ENCODE data around the gene SNRNP40.

The SNRNP40 gene

GRCh38 chr1:31215065-31215570, 81.5 kb downstream of the SNRNP40 start:
- no peaks in the 10 kb centered on the region for H3K27me3 ChIP-seq (ENCODE audit: insufficient read depth, poor library complexity, severe bottlenecking)
- no peak overlapping the region for H3K4me3 ChIP-seq (ENCODE audit: severe bottlenecking)
- no peaks in the 10 kb centered on the region for H3K36me3 ChIP-seq (ENCODE audit: low read depth)
- H3K9me3 ChIP-seq (ENCODE audit: severe bottlenecking), result no peaks in the 10 kb centered on the region
- H3K4me1 ChIP-seq (ENCODE audit: insufficient read depth, poor library complexity, severe bottlenecking), result no peaks in the 10 kb centered on the region
- ATAC-seq (ENCODE audit: low read depth) (no peak), DNase-seq (ENCODE audit: low spot score) (no peak)
- no peak for TF ChIP-seq CTCF (IDR thresholded peaks at IDR 0.05; ENCODE audit: poor library complexity, severe bottlenecking)
- H3K27ac ChIP-seq (ENCODE audit: poor library complexity, severe bottlenecking), result no peak overlapping the region

DNA sequence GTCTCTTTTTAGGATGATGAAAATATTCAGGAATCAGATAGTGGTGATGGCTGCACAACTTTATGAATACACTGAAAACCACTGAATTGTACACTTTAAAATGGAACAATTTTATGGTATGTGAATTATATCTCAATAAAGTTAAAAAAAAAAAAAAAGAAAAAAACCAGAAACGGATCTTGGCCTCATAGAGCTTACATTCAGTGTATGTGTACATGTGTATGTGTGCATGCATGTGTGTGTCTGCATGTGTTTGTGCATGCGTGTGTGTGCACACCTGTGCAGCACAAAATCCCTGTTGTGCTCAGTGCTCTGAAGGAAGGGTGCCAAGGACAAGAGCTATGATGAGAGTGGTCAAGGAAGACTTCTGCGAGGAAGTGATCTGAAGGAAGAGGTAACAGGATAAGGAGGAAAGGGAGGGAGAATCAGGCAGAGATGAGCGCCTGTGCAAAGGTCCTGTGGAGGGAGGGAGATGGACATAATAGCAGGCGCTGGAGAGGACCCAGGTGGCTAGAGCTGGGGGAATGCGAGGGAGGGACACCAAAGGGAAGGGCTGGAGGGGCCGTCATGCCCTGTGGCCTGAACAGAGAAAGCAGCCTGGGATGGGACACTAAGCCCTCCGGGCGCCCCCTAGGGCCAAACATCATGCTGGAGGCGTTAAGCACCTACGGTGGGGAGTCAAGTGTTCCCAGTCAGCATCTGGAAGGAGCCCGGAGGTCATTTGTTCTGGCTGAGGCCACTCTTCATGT, 82.1 kb downstream of the SNRNP40 start:
- DNase-seq (ENCODE audit: low spot score) (no peak), ATAC-seq (ENCODE audit: low read depth) (no peak)
- Histone ChIP-seq H3K4me3 (ENCODE audit: severe bottlenecking) (no peak overlapping the region), H3K36me3 (ENCODE audit: low read depth) (no peaks in the 10 kb centered on the region), H3K27me3 (ENCODE audit: insufficient read depth, poor library complexity, severe bottlenecking) (no peaks in the 10 kb centered on the region), H3K4me1 (ENCODE audit: insufficient read depth, poor library complexity, severe bottlenecking) (no peaks in the 10 kb centered on the region), H3K9me3 (ENCODE audit: severe bottlenecking) (no peaks in the 10 kb centered on the region), H3K27ac (ENCODE audit: poor library complexity, severe bottlenecking) (no peak overlapping the region)
- TF ChIP-seq CTCF (IDR thresholded peaks at IDR 0.05; ENCODE audit: poor library complexity, severe bottlenecking), result no peak
